ENCODE data around the gene PMFBP1.

DNA sequence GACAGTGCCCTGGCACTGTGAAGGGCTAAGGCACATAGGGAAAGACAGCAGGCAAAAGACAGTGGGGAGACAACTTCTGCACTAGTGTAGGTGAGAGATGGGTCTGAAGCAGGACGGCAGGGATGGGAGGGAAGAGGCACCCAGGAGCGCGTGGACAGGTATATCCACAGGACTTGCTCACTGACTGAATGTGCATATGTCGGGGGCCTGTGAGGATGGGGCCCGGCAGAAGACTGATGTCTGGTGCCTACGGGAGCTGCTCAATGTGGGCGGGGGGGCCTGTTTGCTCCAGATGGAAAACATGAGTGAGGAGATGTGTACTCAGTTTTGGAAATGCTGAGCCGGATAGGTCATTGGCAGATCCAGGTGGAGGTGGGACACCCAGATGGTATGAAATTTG is 47.3 kb upstream of the PMFBP1 start:
- no peak for TF ChIP-seq POLR2A (IDR thresholded peaks at IDR 0.05)
- TF ChIP-seq, protein P1, sequence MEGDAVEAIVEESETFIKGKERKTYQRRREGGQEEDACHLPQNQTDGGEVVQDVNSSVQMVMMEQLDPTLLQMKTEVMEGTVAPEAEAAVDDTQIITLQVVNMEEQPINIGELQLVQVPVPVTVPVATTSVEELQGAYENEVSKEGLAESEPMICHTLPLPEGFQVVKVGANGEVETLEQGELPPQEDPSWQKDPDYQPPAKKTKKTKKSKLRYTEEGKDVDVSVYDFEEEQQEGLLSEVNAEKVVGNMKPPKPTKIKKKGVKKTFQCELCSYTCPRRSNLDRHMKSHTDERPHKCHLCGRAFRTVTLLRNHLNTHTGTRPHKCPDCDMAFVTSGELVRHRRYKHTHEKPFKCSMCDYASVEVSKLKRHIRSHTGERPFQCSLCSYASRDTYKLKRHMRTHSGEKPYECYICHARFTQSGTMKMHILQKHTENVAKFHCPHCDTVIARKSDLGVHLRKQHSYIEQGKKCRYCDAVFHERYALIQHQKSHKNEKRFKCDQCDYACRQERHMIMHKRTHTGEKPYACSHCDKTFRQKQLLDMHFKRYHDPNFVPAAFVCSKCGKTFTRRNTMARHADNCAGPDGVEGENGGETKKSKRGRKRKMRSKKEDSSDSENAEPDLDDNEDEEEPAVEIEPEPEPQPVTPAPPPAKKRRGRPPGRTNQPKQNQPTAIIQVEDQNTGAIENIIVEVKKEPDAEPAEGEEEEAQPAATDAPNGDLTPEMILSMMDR (IDR thresholded peaks at IDR 0.05), result no peak
- no peak for TF ChIP-seq POLR2AphosphoS5 (IDR thresholded peaks at IDR 0.05)
